H1 (cell line): ENCODE measurements around the gene TTR. TPM values are rescaled to one million over a fixed set of nuclear protein-coding genes. Genes with fewer than 3 reads are reported as not detected.

Experiments used
- CHD7 ChIP-seq: fragments of 300-600 bp; sonication (generic); IDR thresholded peaks from 2 replicates; pipeline ENCODE4 v1.7.1; 2012; ENCODE audit warnings: low read length, moderate library complexity, mild to moderate bottlenecking, inconsistent platforms; ENCODE audit not compliant: insufficient replicate concordance
- FOSL1 ChIP-seq: IDR thresholded peaks from 2 replicates; pipeline ENCODE4 v1.6.1; 2011; ENCODE audit warnings: mild to moderate bottlenecking, low read depth, low read length, moderate library complexity; ENCODE audit not compliant: insufficient read depth
- JUN ChIP-seq: IDR thresholded peaks from 2 replicates; pipeline ENCODE4 v1.6.1; 2011; ENCODE audit warnings: low read depth, mild to moderate bottlenecking, improper control_type of control experiment, low read length
- MAX ChIP-seq: IDR thresholded peaks from 2 replicates; pipeline ENCODE4 v1.6.1; 2012; ENCODE audit warnings: inconsistent platforms
- PHF8 ChIP-seq: fragments of 200-600 bp; sonication (generic); conservative IDR thresholded peaks from 2 replicates; pipeline ENCODE4 v1.7.1; 2012; ENCODE audit warnings: low read depth, mild to moderate bottlenecking, inconsistent platforms, low read length, moderate library complexity
- RBBP5 ChIP-seq: IDR thresholded peaks from 2 replicates; pipeline ENCODE4 v1.7.1; 2012; ENCODE audit warnings: low read depth, mild to moderate bottlenecking, inconsistent platforms, low read length, moderate library complexity, borderline replicate concordance
- RFX5 ChIP-seq: IDR thresholded peaks from 2 replicates; pipeline ENCODE4 v1.6.1; 2011; ENCODE audit warnings: low read depth, low read length, improper control_type of control experiment, borderline replicate concordance
- SIN3A ChIP-seq, 2 experiments: IDR thresholded peaks in 1 of 2; conservative IDR thresholded peaks in 1 of 2; 2 replicates each; pipeline ENCODE4 v1.6.1; 2011 to 2012; ENCODE audit warnings: low read length in 2 of 2, improper control_type of control experiment in 1 of 2, low read depth in 1 of 2, mild to moderate bottlenecking in 1 of 2
- SP2 ChIP-seq: IDR thresholded peaks from 2 replicates; pipeline ENCODE4 v1.6.1; 2012; ENCODE audit warnings: mild to moderate bottlenecking, low read length, inconsistent platforms
- polyA plus RNA-seq, 7 experiments: library from polyadenylated mRNA; depleted of rRNA in 3 of 7; stranded (reverse) in 5 of 7; unstranded in 2 of 7; fragments of >200 nt in 5 of 7; fragments of 200-250 nt in 2 of 7; gene quantifications; 1 replicate in 5 of 7; 2 replicates in 1 of 7; 4 replicates in 1 of 7; pipeline versions ENCODE4 v1.2.1 to v1.2.3, GENCODE V29; 2011 to 2013; ENCODE audit warnings: missing spikeins in 2 of 7, mixed read lengths in 2 of 7
- total RNA-seq: library from RNA; stranded (reverse); fragmentation: NEBNext Ultra II Directional; extraction: Animal tissue kit (Norgen Biotek cat#: 25700); gene quantifications from 2 replicates; pipeline ENCODE4 v1.2.1, GENCODE V29; 2021

The TTR gene
- total and polyA plus RNA-seq, 2 of the 8 experiments (the other 6 are each of a cell fraction or from before 2014, with no cell fraction given), result not detected

GRCh38 chr18:31577195-31577594 lies 14.5 kb upstream of the TTR start (continued):
- TF ChIP-seq CHD7 (no peak), SIN3A (conservative IDR thresholded peaks at IDR 0.05 in 1 of 2, IDR thresholded peaks at IDR 0.05 in 1 of 2; ENCODE audit: low read depth in 1 of 2, low read length in 2 of 2) (no peak), RBBP5 (no peak), SP2 (no peak), RFX5 (no peak), JUN (no peak), PHF8 (no peak), FOSL1 (no peak), MAX (no peak)
